ENCODE data around the gene MITF.
"Not testable (repeated sequence)": the region's sequence is repeated elsewhere in the genome, so short reads cannot be mapped to it uniquely, and the experiment has no call there.

The MITF gene

GRCh38 chr3:69888040-69888942 is 149.0 kb downstream of the MITF start:
- no peak for DNase-seq
- Mint-ChIP-seq H3K4me3 (no peak overlapping the region), H3K4me1 (ENCODE audit: low read depth) (peaks cover 6% of the 10 kb centered on the region), H3K36me3 (ENCODE audit: low read depth) (no peaks in the 10 kb centered on the region), H3K27ac (no peak overlapping the region), H3K27me3 (peaks cover 4% of the 10 kb centered on the region), H3K9me3 (no peaks in the 10 kb centered on the region)

DNA sequence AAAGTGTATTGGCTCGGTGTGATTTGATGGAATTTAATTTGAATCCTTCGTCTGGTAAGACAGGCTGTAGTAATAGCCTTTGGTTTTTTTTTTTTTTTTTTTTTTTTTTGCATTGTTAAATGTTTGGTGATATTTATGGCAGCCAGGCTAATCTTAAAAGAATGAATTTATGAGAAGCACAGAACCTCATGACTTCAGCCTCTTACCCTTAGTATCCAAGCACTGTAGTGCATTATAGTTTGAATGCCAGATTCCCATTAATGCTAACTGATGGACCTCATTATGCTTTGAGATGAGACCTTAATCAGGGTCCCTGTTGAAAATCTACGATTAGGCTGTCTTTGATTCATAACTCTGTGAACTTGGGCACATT is 149.7 kb downstream of the MITF start:
- no peak for DNase-seq
- Mint-ChIP-seq H3K4me1 (ENCODE audit: low read depth) (peaks cover 6% of the 10 kb centered on the region), H3K27me3 (peaks cover 4% of the 10 kb centered on the region), H3K27ac (no peak overlapping the region), H3K4me3 (no peak overlapping the region), H3K36me3 (ENCODE audit: low read depth) (no peaks in the 10 kb centered on the region), H3K9me3 (no peaks in the 10 kb centered on the region)

GRCh38 chr3:69890084-69890483 is 150.8 kb downstream of the MITF start:
- H3K4me1 Mint-ChIP-seq (ENCODE audit: low read depth): peaks cover 6% of the 10 kb centered on the region
- H3K9me3 Mint-ChIP-seq: no peaks in the 10 kb centered on the region
- no peak overlapping the region for H3K27ac Mint-ChIP-seq
- H3K27me3 Mint-ChIP-seq: peaks cover 4% of the 10 kb centered on the region
- no peak overlapping the region for H3K4me3 Mint-ChIP-seq
- H3K36me3 Mint-ChIP-seq (ENCODE audit: low read depth): no peaks in the 10 kb centered on the region
- DNase-seq: no peak

DNA sequence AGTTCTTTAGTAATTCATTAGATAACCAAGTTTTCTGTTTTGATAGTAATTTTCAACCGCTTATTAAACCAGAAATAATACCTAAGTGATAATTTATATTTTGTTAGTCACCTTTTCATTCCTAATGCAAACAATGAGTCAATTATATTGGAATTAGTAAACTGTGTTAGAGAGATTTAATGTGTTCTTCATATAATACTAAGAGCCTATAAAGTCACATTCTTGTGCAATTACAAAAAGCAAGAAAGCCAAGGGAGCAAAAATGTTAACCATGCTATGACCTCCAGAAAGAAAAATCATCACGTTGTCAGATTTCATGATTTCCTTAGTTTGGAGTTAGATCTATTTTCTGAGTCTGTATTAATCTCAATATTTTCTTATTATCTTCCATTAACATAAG is 151.4 kb downstream of the MITF start:
- DNase-seq: no peak
- Mint-ChIP-seq H3K27ac (no peak overlapping the region), H3K4me3 (no peak overlapping the region), H3K27me3 (peaks cover 4% of the 10 kb centered on the region), H3K4me1 (ENCODE audit: low read depth) (peaks cover 6% of the 10 kb centered on the region), H3K9me3 (no peaks in the 10 kb centered on the region), H3K36me3 (ENCODE audit: low read depth) (no peaks in the 10 kb centered on the region)

- no peak for DNase-seq
- Mint-ChIP-seq H3K4me1 (ENCODE audit: low read depth) (peaks cover 6% of the 10 kb centered on the region), H3K27ac (no peak overlapping the region), H3K9me3 (no peaks in the 10 kb centered on the region), H3K36me3 (ENCODE audit: low read depth) (no peaks in the 10 kb centered on the region), H3K27me3 (no peaks in the 10 kb centered on the region), H3K4me3 (no peak overlapping the region)
Observed at GRCh38 chr3:69892706-69893105, 153.4 kb downstream of the MITF start.

DNA sequence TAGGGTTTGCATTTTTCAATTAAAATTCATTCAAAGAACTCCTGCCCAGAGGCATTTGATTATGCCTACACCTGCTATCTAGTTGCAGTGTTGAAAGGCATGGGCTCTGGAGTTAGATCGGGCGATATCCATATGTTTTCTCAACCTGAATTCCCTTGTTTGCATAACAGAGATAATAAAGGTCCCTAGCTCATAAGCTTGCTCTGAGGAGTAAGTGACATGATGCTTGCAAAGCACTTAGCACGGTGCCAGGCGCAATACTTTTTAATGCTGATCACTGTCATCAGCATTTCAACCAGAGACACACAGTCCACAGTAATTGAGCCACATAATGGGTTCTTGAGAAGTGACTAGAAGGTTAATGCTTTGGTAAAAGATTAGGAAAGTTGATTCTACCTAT is 154.0 kb downstream of the MITF start:
- Mint-ChIP-seq H3K36me3 (ENCODE audit: low read depth) (no peaks in the 10 kb centered on the region), H3K9me3 (no peaks in the 10 kb centered on the region), H3K4me1 (ENCODE audit: low read depth) (peaks cover 6% of the 10 kb centered on the region), H3K27me3 (no peaks in the 10 kb centered on the region), H3K4me3 (no peak overlapping the region), H3K27ac (no peak overlapping the region)
- DNase-seq: no peak

DNA sequence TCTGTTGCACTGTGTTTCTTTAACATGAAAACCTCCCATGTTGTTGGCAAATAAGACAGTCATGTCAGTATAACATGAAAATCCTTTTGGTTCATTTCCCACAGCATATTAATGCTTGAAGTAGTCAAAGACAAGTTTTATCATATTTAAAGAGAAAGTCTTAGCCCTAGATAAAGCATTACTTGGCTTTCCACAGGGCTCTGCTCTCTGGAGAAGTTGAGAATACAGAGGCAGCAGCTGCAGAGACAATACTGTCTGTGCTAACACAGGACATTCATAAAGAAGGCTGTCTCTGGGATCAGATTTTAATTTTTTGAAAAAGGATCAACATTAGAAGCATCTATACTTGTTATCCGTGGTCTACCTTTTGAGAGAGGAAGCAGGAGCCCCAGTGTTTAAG is 156.8 kb downstream of the MITF start:
- no peaks in the 10 kb centered on the region for H3K4me1 Mint-ChIP-seq (ENCODE audit: low read depth)
- no peaks in the 10 kb centered on the region for H3K9me3 Mint-ChIP-seq
- DNase-seq: no peak
- no peak overlapping the region for H3K4me3 Mint-ChIP-seq
- no peaks in the 10 kb centered on the region for H3K27me3 Mint-ChIP-seq
- H3K27ac Mint-ChIP-seq: no peak overlapping the region
- H3K36me3 Mint-ChIP-seq (ENCODE audit: low read depth): no peaks in the 10 kb centered on the region

DNA sequence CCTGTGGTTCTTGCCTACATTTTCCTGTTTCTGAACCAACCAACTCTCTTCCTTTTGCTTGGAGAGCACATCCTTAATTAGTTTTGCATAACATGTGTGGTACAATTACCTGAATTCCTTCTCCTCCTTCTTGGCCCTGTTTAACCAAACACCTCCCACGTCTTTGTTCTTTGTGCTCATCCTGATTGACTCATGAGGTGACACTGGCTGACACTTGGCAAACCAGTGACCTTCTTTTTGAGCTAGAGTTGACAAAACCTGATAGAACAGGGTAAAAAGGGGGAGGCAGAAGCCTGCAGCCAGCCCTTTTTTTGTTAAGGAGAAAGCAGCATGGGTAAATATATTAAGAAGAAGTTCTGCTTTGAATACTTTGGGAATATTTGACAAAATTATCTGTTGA is 161.1 kb downstream of the MITF start:
- no peak overlapping the region for H3K27ac Mint-ChIP-seq
- no peak for DNase-seq
- H3K27me3 Mint-ChIP-seq: peaks cover 4% of the 10 kb centered on the region
- no peaks in the 10 kb centered on the region for H3K9me3 Mint-ChIP-seq
- no peak overlapping the region for H3K4me3 Mint-ChIP-seq
- no peaks in the 10 kb centered on the region for H3K36me3 Mint-ChIP-seq (ENCODE audit: low read depth)
- no peaks in the 10 kb centered on the region for H3K4me1 Mint-ChIP-seq (ENCODE audit: low read depth)

- Mint-ChIP-seq H3K4me1 (ENCODE audit: low read depth) (no peaks in the 10 kb centered on the region), H3K9me3 (no peaks in the 10 kb centered on the region), H3K27me3 (peaks cover 7% of the 10 kb centered on the region), H3K27ac (no peak overlapping the region), H3K4me3 (no peak overlapping the region), H3K36me3 (ENCODE audit: low read depth) (no peaks in the 10 kb centered on the region)
- DNase-seq: no peak
Observed at GRCh38 chr3:69901802-69902201, 162.5 kb downstream of the MITF start.

GRCh38 chr3:69902386-69902785 is 163.1 kb downstream of the MITF start:
- Mint-ChIP-seq H3K27ac (no peak overlapping the region), H3K36me3 (ENCODE audit: low read depth) (no peaks in the 10 kb centered on the region), H3K4me3 (no peak overlapping the region), H3K4me1 (ENCODE audit: low read depth) (no peaks in the 10 kb centered on the region), H3K27me3 (peaks cover 7% of the 10 kb centered on the region), H3K9me3 (no peaks in the 10 kb centered on the region)
- no peak for DNase-seq

GRCh38 chr3:69906351-69906966 is 167.2 kb downstream of the MITF start:
- no peak for DNase-seq
- Mint-ChIP-seq H3K27me3 (peaks cover 11% of the 10 kb centered on the region), H3K4me1 (ENCODE audit: low read depth) (no peaks in the 10 kb centered on the region), H3K4me3 (no peak overlapping the region), H3K9me3 (peaks cover 2% of the 10 kb centered on the region), H3K27ac (no peak overlapping the region), H3K36me3 (ENCODE audit: low read depth) (no peaks in the 10 kb centered on the region)

DNA sequence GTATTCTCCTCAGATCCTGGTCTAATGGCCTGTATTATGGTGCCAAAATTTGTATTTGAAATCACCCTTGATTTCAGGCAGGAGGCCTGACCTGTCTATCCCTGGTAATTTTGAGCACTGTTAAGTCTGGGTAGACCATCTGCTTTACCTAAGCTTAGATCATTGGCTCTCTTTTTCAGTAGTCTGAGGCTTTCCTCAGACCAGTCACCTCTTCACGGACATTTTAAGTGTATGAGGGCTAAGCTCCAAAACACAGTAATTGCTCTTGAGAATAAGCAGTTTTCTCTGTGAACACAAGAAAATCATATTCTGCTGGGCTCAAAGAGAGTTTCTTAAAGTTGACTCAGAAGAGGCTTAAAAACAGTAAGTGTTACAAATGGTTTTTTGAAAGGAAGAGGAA is 168.3 kb downstream of the MITF start:
- no peak overlapping the region for H3K27ac Mint-ChIP-seq
- H3K4me1 Mint-ChIP-seq (ENCODE audit: low read depth): no peaks in the 10 kb centered on the region
- no peak overlapping the region for H3K4me3 Mint-ChIP-seq
- H3K27me3 Mint-ChIP-seq: peaks cover 11% of the 10 kb centered on the region
- H3K9me3 Mint-ChIP-seq: peaks cover 2% of the 10 kb centered on the region
- no peaks in the 10 kb centered on the region for H3K36me3 Mint-ChIP-seq (ENCODE audit: low read depth)
- no peak for DNase-seq

- H3K4me1 Mint-ChIP-seq (ENCODE audit: low read depth); H3K4me3 Mint-ChIP-seq; H3K9me3 Mint-ChIP-seq; DNase-seq; H3K27ac Mint-ChIP-seq; H3K36me3 Mint-ChIP-seq (ENCODE audit: low read depth): not testable (repeated sequence)
- H3K27me3 Mint-ChIP-seq: peaks cover 11% of the 10 kb centered on the region
Observed at GRCh38 chr3:69909859-69910258, 170.6 kb downstream of the MITF start.

DNA sequence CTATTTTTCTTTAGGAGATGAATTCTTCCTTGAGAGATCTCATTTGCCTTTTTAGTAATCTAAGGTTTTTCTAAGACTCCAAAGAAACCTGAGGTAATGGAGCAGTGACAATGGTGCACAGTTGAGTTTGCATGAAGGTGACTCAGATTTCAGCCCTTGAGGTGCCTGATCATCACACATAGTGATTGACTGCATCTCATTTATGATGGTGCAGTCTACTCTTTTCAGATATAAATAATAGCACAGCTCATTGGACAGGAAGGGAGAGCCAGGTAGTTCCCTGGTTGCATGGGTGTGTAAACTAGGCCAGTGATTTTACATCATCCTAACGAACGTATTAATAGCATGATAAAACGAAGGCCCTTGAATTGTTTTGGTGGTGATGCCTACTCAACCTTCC is 174.2 kb downstream of the MITF start:
- Mint-ChIP-seq H3K27ac (no peak overlapping the region), H3K9me3 (peaks cover 2% of the 10 kb centered on the region), H3K4me3 (no peak overlapping the region), H3K4me1 (ENCODE audit: low read depth) (no peaks in the 10 kb centered on the region), H3K36me3 (ENCODE audit: low read depth) (no peaks in the 10 kb centered on the region), H3K27me3 (peaks cover 3% of the 10 kb centered on the region)
- no peak for DNase-seq

DNA sequence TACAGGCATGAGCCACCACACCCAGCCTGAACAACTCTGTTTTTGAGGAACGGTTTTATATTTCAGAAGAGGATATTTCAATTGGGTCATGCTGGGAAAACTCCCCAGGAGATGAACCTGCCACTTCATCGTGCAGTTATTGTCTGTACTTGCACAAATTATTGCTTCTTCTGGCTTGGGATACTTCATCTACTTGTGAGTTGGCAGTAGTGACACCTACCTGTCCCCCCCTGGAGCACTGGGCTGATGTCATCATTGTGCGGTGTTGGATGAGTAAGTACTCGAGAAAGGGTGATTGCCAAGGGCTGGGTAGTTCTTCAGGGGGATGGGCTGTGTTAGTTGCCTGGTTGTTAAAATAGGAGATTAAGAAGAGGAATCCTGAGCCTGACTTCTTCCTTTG is 175.1 kb downstream of the MITF start:
- no peak overlapping the region for H3K4me3 Mint-ChIP-seq
- H3K27ac Mint-ChIP-seq: no peak overlapping the region
- no peaks in the 10 kb centered on the region for H3K36me3 Mint-ChIP-seq (ENCODE audit: low read depth)
- H3K4me1 Mint-ChIP-seq (ENCODE audit: low read depth): no peaks in the 10 kb centered on the region
- no peak for DNase-seq
- H3K9me3 Mint-ChIP-seq: peaks cover 2% of the 10 kb centered on the region
- H3K27me3 Mint-ChIP-seq: peaks cover 3% of the 10 kb centered on the region

All from activated T-cell treated with anti-CD3 and anti-CD28 coated beads, Interleukin-2, amount 50 U/mL, for 24 hours (primary cell).